IPS DF 4.7 (cell line): ENCODE measurements around the gene TBC1D10A.

Experiments
- DNase-seq: peaks from one replicate; pipeline ENCODE4 v3.0.0-alpha.2; 2013; ENCODE audit warnings: low spot score; ENCODE audit errors: extremely low read depth

The TBC1D10A gene

DNA sequence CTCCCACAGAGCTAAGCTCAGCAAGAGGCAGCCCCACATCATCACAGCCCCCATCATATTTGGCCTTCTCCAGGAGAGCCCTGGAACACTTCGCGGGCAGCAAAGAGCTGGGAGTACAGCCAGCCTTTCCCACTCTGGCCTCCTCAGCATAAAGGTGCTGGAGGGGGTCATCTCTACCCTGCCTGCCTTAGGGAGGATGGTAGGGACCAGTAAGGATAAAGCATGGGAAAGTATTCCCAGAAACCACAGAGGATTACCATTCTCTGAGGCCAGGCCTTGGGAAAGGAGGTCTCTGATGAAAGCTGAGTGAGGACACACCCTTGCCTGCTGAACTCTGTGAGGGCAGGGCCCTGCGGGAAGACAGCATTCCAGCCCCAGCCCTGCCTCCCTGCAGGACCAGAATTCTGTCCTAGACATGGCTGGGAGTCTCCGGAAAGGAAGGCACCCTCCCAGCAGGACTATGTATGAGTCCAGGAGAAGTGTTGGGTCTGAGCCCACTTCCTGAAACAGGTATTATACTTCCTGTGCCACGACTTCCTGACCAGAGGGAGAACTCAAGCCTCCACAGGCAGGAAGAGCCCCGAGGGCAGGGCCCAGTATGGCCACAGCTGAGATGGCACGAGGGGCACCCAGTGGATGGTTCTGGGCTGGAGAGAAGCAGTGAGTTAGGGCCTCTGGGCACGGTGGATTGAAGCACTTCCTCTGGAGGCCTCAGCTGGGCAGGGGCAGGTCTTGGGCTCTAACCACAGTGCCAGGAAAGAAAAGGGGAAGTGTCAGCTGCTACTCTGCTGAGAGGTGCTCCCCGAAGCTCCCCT lies 24.5 kb downstream of the TBC1D10A start:
- DNase-seq: no peak

DNA sequence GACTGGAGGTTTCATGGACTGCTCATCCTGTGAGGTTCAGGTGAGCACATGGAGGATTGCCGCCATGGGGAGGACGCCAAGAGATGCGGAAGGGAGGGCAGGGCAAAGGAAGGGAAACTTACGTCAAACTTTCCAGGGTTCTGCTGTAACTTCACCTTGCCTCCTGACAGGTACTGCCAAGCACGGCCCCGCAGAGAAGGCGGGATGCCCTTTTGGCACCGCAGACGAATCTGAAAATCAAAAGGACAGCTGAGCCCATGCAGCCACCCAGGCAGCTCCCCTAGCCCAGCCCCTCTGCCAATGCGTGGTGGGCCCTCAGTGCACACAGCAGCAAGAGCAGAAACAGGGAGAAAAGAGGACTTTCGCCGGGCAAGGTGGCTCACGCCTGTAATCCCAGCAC lies 27.4 kb downstream of the TBC1D10A start:
- no peak for DNase-seq

DNA sequence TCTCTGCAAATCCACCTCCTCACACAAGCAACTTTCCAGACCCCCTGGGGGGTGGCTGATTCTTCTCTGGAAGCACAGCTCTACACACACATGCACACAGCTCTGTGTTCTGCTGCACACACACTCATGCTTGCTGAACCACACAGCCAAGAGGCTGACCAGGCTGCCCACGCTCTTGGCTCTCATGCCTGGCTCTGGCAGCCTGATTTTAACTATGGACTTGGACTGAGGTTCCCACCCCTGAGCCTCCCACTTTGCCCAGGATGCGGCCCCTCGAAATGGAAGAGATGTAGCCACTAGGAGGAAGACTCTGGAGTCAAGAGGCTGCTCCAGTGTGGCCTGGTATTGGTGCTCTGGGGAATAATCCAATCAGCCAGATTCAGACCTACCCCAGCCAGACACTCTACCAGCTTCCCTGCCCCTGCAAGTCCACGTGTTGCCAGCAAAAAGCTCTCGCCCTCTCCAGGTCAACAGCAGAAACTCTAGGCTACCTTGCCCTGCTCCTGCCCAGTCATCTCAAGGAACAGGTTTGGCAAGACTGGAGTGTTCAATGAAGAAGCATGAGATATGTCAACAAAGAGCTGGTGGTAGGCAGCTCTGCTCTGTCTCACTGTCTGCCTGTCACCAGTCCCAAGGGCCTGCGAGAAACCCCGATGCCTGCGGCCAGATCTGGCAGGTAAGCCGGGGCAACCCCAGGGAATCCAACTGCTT lies 28.6 kb downstream of the TBC1D10A start:
- no peak for DNase-seq

DNA sequence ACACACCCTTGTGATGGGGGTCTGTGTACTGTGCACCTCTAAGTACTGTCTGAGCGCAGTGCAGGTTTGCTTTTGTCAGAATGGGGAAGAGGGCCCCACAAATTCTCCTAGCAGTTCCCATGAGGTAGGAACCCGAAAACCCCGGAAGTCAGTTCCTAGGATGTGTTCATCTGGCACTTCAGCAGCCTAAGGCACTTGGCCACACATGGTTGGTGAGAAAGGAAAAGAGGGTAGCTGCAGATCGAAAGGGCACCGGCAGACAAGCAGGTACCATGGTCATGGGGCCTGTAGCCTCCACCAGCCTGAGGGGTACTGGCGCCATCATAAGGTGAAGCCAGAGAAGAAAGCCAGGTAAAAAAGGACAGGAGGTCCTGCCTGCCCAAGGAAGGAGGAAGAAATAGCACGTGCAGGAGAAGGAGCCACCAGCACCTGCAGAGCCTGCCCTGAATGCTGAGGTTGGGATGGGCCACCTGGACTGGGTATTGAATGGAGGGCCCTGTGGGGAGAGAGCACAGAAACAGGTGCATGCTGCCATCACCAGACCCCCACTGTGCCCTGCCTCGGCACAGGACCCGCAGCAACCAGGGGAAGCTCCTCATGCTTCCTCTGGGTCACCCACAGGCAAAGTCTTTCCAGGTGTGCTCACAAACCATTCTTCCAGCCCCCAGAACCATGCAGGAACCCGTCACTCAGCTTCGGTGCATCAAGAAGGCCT lies 29.3 kb downstream of the TBC1D10A start:
- DNase-seq: no peak

DNA sequence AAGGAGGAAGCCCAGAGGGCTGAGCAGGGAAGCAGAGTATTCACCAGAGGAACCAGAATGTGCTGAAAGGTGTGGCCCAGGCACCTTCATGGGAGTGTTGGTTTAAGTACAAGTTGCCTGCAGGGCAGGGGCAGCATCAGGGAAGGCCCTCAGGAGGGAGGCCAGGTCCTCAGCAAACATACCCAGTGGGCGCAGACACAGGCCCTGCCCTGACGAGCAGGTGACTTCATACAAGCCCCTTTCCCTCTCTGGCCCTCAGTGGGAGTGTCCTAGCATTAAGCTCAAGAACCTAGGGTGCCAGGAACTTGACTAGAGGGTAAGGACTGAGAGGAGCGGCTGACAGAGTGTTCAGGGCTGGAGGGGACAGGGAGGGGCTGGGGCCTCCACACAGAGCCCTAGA lies 29.9 kb downstream of the TBC1D10A start:
- no peak for DNase-seq

DNA sequence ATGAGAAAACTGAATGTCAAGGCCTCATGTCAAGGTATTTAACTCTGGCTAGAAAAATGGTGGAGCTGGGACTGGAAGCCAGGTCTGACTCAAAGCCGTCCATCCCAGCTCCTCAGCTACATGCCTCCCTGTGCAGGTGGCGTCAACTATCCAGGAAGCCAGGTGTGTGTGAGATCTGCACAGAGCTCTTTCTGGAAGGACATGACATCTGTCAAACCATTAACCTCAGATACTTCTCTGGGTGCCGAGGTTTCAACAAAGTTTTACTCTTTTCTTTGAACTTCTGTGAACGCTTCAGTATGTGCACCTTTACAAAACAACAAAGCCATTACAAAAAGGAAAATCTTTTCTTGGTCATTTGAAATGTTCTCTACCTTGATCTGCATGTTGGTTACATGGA lies 30.4 kb downstream of the TBC1D10A start:
- no peak for DNase-seq

DNA sequence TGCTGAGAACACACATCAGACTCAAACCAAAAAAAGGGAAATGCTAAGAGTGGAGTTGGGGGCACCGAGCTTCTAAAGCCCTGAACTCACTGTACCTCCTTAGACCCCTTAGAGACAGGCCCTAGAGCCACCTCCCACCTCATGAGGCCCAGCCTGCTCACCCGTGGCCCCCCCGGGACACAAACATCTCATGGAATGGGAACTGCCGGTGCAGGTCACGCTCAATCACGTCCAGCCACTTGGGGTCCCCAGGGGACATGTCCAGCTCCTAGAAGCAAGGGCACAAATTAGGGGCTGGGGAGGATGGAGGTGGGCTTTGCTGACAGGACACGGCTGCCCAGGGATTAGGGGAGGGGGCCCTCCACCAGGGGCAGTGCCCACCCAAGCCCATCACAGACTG lies 31.2 kb downstream of the TBC1D10A start:
- no peak for DNase-seq

DNA sequence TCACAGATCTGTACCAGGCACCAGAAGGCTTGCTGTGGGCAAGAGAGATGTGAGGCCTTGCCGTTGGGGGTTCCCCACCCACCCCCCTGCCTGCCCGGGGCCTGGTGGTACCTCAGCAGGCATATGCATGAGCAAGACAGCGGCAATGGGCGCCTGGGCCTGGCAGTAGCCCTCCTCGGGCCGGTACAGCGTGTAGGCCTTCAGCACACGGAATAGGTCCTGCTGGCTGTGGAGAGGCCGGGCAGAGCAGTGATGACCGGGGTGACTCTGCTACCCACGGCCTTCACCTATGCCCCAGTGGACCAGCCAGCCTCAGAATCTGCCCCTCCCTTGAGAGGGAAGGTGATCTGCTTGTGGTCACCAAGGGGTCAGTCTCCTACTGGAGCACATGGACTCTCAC lies 31.9 kb downstream of the TBC1D10A start:
- no peak for DNase-seq

DNA sequence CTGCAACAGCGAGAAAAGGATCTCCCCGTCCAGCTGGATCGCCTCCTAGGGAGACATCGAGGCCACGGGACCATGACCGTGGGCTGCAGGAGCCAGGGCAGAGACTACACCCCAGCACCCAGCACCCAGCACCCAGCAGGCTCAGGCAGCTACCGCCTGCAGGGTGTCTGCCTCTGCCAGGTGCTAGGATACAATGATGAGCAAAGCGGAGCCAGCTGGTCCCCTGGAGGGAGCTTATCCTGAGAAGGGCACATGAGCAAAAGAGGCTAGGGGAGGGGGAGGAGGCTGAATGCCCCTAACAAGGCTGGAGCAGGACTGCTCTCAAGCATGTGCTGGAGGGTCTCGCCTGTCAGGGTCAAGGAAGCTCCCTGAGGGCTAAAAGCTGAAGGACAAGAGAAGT lies 32.7 kb downstream of the TBC1D10A start:
- no peak for DNase-seq

DNA sequence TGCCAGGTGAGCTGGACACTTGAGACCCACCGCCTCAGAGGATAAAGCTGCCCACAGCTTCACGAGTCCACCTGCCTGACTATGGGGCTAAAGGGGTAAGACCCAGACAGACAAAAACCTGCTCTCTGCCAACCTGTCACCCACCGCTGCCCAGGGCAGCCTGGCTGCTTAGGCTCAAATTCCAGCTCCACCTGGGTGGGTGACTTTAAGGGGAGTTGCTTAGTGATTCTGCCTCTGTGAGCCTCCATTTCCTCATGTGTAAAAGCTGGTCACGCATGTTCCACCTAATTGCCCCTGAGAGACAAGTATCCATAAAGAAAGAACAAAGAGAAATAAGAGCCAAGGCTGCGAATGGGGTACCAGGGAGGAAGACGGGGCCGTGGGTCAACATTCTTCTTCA lies 33.7 kb downstream of the TBC1D10A start:
- DNase-seq: no peak

DNA sequence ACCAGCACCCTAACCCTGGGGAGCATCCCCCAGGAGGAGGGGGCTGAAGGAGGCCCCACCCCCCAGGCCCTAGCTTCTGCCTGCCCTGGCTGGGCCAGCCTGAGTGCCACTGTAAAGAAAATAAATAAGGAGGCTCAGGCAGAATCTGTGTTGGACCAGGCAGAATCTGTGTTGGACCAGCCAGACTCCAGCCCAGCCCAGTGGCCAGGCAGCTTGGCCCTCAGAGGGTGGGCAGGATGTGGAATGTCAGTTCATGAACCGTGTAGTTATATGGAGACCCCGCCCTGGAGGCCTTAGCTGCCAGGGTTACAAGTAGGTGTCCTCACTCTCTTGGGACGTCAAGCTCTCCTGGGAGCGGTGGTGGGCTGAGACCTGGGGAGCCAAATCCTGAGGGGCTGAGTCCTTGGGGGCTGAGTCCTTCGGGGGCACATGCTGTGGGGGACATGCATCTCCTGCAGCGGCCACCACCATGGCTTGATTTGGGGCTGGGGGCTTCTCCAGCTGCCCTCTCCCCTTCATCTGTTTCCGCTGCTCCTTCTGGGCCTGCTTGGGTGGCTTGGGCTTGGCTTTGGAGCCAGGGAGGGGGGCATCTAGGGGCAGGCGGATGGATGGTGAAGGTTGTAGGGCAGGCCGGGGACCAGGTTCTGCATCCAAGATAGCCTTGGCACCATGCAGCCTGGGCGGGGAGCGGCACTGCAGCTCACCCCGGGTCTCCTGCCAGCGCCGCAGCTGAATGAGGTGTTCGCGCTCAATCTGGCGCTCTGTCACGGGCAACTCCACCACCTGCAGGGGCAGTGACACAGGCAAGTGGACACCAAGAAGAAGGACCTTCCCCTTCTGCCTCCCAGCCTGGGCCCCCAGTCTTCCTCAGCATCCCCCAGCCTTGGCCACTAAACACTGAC lies 34.4 kb downstream of the TBC1D10A start:
- DNase-seq: no peak

DNA sequence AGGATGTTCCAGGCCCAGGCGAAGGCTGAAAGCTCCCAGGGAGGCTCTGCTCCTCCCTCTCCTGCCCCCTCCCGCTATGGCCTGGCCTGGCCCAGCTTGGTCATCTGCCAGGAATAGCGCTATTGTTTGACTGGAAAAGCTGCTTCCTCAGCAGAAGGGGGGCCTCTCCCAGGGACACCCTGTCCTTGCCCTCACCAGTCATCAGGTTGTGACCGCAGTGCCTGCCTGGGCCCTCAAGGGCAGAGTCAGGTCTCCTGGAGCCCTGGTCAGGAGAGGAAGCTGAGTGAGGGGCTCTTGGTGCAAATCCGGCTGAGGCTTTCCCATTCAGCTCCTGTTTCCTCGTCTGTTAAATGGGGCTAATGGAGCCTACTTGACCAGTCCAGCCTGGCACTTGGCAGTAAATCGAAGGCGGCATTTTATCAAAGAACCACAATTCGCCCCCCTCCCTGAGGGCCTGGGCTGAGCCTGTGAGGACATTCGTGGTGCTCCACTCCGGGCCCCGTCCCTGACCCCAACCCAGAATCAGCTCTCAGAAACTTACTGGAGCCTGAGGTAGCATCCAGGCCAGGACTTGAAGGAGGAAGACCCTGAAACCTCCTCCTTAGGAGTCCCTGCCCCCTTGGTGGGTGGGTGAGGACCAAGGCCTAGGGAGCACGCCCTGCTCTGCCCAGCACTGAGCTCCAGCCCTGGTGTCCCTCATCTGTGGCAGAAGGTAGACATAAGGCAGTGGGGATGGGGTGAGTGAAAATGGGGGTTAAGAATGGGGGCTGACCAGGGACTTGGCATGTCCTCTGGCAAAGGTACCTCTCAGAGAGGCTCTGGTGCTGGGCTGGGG lies 35.5 kb downstream of the TBC1D10A start:
- no peak for DNase-seq

DNA sequence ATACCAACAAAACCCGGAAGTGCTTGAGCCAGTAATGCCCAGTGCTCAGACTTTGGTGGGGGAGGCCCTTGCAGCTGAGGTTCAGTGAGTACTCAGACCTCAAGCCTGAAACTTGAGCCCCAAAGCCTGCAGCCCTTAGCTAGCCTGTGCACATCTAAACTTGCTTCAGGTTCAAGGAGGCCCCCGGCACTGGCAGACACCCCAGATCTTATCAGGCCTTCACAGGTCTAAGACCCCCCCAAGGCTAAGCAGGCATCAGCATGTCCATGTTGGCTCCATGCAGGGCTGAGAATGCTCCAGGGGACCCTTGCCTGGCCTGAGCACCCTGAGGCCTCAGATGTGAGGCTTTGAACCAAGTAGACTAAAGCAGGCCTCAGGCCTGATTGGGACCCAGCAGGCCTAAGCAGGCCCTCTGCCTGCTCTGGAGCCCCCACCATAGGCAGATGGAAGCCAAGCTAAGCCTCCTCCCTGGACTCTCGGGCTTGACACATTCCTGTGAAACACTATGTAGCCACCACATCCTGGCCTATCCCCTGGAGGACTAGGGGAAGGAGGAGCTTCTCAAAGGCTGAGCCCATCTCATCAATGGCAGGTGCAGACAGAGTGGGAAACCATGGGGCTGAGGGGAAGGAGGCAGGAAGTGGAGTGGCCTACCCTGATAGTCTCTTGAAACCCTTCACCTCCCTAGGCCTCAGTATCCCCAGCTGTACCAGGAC lies 36.2 kb downstream of the TBC1D10A start:
- no peak for DNase-seq

DNA sequence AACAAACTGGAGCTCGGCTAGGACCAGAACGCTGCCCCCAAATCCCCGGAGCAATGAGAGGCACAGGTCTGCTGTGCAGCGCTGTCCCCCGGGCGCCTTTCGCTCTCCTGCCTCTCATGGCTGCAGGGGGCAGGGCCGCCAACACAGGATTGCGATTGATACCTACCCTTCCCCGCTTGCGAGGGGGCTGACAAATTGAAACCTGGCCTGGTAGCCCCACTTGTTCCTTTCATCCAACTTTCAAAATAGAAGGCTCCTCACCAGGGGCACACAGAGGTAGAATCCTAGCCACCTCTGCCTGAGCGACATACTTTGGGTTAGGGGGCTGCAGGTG lies 36.8 kb downstream of the TBC1D10A start:
- no peak for DNase-seq

DNA sequence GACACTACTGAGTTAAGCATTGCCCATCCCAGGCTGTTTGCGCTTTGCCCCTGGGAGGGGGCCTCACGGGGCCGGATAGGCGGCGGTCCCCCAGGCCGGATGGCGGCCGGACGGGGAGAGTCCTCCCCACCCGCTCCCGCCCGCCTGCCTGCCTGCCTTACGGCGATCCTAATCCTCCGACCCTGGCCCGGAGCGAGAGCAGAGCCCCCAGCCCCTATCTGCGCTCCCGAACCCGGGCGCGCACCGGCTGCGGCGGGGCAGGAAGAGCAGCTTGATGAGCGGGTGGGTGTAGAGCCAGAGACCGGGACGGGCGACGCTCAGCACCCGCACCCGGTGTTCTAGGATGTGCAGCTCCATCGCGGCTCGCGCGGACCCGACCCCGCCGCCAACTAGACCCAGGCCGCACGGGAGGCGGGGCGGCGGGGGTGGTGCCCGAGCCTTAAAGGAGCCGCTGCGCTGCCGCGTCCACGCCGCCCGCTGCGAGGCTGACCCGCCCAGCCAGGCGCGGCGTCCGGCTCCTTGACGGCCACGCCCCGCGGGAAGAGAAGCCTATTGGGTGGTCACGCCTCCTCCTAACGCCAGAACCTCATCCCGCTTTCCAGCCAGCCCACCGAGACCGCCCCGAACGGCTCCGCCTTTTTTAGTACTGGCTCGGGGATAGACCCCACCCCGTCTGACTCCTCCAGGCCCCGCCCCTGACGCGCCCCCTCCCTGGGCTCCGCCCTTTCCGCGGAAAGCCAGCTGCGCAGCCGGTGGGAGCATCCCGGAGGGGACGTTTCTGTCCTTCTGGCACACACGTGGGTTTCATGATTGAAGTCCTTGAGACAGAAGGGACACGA lies 37.4 kb downstream of the TBC1D10A start, which contains the start of gene CASTOR1:
CASTOR1 (minus strand) TSS at position 365 of the 839 bp plus-strand sequence; CDS start at position 357, 8 bp downstream.
- DNase-seq: peak; percentile 72

DNA sequence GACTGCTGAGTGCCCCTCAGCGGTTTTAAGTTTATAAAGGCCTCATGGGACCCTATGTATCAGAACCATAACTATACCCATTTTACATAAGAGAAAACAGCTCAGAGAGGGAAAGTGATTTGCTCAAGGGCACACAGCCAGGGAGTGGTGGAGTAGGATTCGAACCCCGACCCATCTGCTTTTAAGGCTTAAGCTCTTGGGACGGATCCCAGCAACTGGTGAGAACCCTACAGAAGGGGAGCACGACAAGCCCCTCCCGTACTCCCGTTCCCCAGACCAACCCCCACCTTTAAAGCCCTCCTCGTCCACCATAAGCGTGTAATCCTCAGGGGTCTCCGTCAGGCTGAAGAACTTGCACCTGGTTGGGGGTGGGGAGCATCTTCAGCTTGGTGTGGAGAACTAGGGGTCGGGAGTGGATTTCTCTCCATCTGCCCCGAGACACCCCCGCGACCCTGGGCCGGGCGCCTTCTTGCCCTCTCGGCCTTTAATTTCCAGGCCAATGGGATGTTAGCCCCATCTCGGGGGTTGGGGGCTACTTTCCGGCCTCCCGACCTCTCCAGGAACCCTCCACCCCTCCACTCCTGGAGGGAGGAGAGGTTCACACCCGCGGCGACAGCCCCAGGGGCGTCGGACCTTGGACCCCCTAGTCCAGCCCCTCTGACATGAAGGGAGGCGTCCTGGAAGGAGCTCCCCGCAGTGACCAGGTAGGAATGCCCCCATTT lies 38.2 kb downstream of the TBC1D10A start:
- DNase-seq: no peak

DNA sequence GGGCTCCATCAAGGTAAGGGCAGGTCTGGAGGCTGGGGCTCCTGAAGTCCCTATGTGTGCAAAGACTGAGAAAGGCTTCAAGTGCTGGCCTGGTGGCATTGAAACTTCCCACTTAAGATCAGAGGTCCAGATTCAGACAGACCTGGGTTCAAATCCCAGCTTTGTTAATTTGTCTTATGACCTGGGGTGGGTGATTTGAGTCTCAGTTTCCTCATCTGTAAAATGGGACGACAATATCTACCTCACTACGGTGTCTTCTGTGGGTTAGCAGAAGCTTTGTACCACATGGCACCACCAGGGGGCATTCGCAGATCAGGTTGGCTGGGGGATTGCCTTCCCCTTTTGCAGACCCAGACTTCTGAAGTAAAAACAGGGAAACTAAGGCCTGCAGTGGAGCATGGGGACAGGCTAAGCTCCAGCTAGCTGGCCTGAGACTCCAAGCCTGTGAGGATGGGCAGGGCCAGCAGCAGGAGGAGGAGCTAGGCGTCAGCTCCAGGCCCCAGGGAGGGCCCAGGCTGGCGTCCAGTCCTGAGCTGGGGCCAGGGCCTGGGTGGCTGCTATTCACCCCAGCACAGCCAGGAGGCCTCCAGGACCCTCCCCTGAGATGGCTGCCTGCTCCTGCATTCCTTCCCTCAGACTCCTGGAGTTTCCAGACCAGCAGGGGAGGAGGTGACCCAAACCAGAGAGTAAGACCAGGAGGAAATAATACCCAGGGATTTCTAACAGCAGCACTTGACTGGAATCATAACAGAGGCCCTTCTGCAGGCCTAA lies 38.9 kb downstream of the TBC1D10A start:
- peak; percentile 82 for DNase-seq
